Panc1 (cell line): ENCODE data around the gene FRMPD1.

Source experiments
- CTCF ChIP-seq: fragments of 450-650 bp; IDR thresholded peaks from 2 replicates; pipeline ENCODE4 v1.5.1; 2017; ENCODE audit warnings: mild to moderate bottlenecking
- POLR2AphosphoS5 ChIP-seq: IDR thresholded peaks from 2 replicates; pipeline ENCODE4 v1.6.1; 2012; ENCODE audit warnings: mild to moderate bottlenecking, low read depth, low read length, moderate library complexity
- TCF7L2 ChIP-seq: IDR thresholded peaks from 2 replicates; pipeline ENCODE4 v1.6.1; 2011; ENCODE audit warnings: mild to moderate bottlenecking, low read depth, low read length, inconsistent platforms
- TF ChIP-seq, protein P1 (sequence below), 2 experiments: IDR thresholded peaks; 2 replicates each; pipeline ENCODE4 v1.6.1; 2011 to 2012; ENCODE audit warnings: low read depth in 2 of 2, control low read depth in 1 of 2, low read length in 1 of 2, mild to moderate bottlenecking in 1 of 2, moderate library complexity in 1 of 2; ENCODE audit not compliant: insufficient read depth in 1 of 2

DNA sequence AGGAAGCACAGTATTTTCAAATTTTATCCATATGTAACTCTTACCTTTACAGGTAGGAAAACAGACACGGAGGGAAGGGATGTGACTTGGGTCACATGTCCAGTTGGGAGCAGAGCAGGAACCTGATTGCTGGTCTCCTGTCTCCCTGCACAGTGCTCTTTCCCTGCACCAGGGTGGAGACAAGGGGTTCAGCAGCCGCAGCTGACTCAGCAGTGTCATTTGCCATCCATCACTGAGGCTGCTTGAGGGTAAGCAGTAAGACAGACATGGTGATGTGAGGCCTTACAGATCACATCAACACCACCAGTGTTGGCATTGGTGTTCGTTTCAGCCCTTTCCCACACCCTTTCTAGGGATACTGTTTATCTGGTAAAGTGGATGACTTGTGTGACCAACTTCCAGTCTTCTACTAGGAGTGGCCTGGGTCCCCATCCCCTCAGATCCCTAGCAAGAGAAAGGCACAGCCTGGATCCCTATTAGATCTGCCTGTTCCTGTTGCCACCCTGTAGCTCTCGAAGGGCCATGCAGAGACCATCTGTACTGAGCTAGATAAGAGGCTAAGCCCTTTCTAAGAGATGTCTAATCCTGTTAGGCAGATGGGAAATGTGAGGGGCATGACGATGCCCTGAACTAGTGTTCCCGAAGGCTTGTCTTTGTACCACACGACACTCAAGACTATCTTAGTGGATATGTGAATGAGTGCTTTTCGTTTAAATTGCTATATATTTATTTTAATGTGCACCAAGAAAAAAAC, 29.1 kb downstream of the FRMPD1 start:
- no peak for TF ChIP-seq CTCF
- TF ChIP-seq POLR2AphosphoS5, result no peak
- TF ChIP-seq, protein P1, sequence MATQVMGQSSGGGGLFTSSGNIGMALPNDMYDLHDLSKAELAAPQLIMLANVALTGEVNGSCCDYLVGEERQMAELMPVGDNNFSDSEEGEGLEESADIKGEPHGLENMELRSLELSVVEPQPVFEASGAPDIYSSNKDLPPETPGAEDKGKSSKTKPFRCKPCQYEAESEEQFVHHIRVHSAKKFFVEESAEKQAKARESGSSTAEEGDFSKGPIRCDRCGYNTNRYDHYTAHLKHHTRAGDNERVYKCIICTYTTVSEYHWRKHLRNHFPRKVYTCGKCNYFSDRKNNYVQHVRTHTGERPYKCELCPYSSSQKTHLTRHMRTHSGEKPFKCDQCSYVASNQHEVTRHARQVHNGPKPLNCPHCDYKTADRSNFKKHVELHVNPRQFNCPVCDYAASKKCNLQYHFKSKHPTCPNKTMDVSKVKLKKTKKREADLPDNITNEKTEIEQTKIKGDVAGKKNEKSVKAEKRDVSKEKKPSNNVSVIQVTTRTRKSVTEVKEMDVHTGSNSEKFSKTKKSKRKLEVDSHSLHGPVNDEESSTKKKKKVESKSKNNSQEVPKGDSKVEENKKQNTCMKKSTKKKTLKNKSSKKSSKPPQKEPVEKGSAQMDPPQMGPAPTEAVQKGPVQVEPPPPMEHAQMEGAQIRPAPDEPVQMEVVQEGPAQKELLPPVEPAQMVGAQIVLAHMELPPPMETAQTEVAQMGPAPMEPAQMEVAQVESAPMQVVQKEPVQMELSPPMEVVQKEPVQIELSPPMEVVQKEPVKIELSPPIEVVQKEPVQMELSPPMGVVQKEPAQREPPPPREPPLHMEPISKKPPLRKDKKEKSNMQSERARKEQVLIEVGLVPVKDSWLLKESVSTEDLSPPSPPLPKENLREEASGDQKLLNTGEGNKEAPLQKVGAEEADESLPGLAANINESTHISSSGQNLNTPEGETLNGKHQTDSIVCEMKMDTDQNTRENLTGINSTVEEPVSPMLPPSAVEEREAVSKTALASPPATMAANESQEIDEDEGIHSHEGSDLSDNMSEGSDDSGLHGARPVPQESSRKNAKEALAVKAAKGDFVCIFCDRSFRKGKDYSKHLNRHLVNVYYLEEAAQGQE (IDR thresholded peaks at IDR 0.05; ENCODE audit: insufficient read depth in 1 of 2, low read depth in 2 of 2, low read length in 1 of 2), result no peak
- no peak for TF ChIP-seq TCF7L2
